ENCODE data around the gene CAMP.

DNA sequence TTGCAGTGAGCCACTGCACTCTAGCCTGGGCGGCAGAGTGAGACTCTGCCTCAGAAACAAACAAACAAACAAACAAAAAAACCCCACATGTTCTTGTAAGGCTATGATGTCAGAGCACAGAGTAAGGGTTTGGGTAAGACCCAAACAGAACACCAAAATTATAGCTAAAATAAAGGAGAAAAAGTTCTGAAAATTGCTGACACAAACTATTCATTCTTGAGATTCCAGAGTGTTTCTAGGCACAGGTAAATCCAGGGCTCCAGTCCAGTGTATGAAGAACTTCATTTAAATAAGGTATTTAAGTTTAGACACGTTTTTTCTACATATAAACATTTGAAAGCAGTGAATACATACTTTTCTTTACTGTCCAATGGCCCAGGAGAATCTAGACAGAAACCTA, 39.0 kb upstream of the CAMP start:
- TF ChIP-seq, protein P1, sequence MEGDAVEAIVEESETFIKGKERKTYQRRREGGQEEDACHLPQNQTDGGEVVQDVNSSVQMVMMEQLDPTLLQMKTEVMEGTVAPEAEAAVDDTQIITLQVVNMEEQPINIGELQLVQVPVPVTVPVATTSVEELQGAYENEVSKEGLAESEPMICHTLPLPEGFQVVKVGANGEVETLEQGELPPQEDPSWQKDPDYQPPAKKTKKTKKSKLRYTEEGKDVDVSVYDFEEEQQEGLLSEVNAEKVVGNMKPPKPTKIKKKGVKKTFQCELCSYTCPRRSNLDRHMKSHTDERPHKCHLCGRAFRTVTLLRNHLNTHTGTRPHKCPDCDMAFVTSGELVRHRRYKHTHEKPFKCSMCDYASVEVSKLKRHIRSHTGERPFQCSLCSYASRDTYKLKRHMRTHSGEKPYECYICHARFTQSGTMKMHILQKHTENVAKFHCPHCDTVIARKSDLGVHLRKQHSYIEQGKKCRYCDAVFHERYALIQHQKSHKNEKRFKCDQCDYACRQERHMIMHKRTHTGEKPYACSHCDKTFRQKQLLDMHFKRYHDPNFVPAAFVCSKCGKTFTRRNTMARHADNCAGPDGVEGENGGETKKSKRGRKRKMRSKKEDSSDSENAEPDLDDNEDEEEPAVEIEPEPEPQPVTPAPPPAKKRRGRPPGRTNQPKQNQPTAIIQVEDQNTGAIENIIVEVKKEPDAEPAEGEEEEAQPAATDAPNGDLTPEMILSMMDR (conservative IDR thresholded peaks at IDR 0.05; ENCODE audit: low read depth, low read length) = no peak
- TF ChIP-seq EZH2phosphoT487 (IDR thresholded peaks at IDR 0.05; ENCODE audit: borderline replicate concordance, low read length) = no peak

Data from PC-3 (cell line).